Ovary (tissue), 9 donors: ENCODE data around the gene TSPAN3. TPM values are rescaled to one million over a fixed set of nuclear protein-coding genes. Genes with fewer than 3 reads are reported as not detected.

Experiments used
- DNase-seq, 5 donors: peaks; one replicate each; pipeline ENCODE4 v3.0.0-alpha.2; 2019 to 2020
- H3K27ac ChIP-seq, 2 donors: fragments of 200-600 bp; one replicate each; pipeline versions ENCODE4 v1.5.1 to v1.8.0; 2019 to 2022
- H3K27me3 ChIP-seq: fragments of 200-600 bp; one replicate; pipeline ENCODE4 v1.8.0; 2022
- H3K36me3 ChIP-seq: fragments of 200-600 bp; sonication (generic); one replicate; pipeline ENCODE4 v1.5.1; 2019
- H3K4me1 ChIP-seq: one replicate; pipeline ENCODE4 v1.8.1; 2013; ENCODE audit warnings: mild to moderate bottlenecking, moderate library complexity; ENCODE audit not compliant: insufficient read depth
- H3K4me3 ChIP-seq: fragments of 200-600 bp; sonication (generic); one replicate; pipeline ENCODE4 v1.5.1; 2017
- H3K9me3 ChIP-seq, 2 donors: fragments of 200-600 bp in 1 of 2; sonication (generic) in 1 of 2; one replicate each; pipeline versions ENCODE4 v1.5.1 to v1.8.1; 2013 to 2019; ENCODE audit warnings: mild to moderate bottlenecking in 1 of 2, moderate library complexity in 1 of 2
- EP300 ChIP-seq: sonication (generic); formaldehyde crosslinking; IDR thresholded peaks from one replicate; pipeline ENCODE4 v1.6.1; 2017; ENCODE audit warnings: antibody characterized with exemption
- POLR2A ChIP-seq: fragments of 450-650 bp; IDR thresholded peaks from one replicate; pipeline ENCODE4 v1.6.1; 2017; ENCODE audit warnings: antibody characterized with exemption, mild to moderate bottlenecking, moderate library complexity
- WGBS, 3 donors: extraction: QIAGEN DNeasy Blood & Tissue Kit in 1 of 3; methylation state at CpG; one replicate each; pipeline versions ENCODE4 v1.1.5 to v1.1.7; 2013 to 2017; 5-methylcytosine and 5-hydroxymethylcytosine counted together
- intact Hi-C, 4 donors: fragments of 100-400 bp; cut with DNase I; formaldehyde crosslinking; loops; one replicate each; pipeline versions ENCODE4 v1.11.0 to v1.15.1; 2022 to 2023
- polyA plus RNA-seq, 2 donors: library from polyadenylated mRNA; stranded (reverse); fragments of 200-250 nt in 1 of 2; fragments of 350-450 nt in 1 of 2; fragmentation: Illumina TruSeq in 1 of 2; extraction: RNeasy Lipid Tissue Mini Kit (QIAGEN cat#74804) in 1 of 2; gene quantifications; one replicate each; pipeline ENCODE4 v1.2.3, GENCODE V29; 2013 to 2014
- total RNA-seq, 7 donors: library from RNA; depleted of rRNA in 2 of 7; stranded (reverse); fragments of >200 nt in 2 of 7; fragmentation: NEBNext Ultra II Directional in 3 of 7; extraction: Animal tissue kit (Norgen Biotek cat#: 25700) in 3 of 7; gene quantifications; one replicate each; pipeline versions ENCODE4 v1.1.0 to v1.2.4, GENCODE V29; 2016 to 2023
- TF ChIP-seq, protein P1 (sequence below), 3 donors: fragments of 450-650 bp in 2 of 3; fragments of 200-600 bp in 1 of 3; IDR thresholded peaks; one replicate each; pipeline versions ENCODE4 v1.5.1 to v1.8.0; 2016 to 2022; ENCODE audit warnings: antibody characterized with exemption in 3 of 3, mild to moderate bottlenecking in 1 of 3
- donor health status: DM: no; HTN: no; CAD: no; lungs with moderate emphysema.
- donor health status: DM: no; HTN: no; CAD: no.
- donor health status: Bipolar disorder and iron deficiency.
- donor health status: DM: yes; HTN: yes; CAD: no.
- donor health status: DM: no; HTN: no; CAD: no.
- donor health status: DM: yes; HTN: yes; CAD: no.

Gene TSPAN3
- total and polyA plus RNA-seq, 9 donors, result 140 to 266 (median 196) TPM

DNA sequence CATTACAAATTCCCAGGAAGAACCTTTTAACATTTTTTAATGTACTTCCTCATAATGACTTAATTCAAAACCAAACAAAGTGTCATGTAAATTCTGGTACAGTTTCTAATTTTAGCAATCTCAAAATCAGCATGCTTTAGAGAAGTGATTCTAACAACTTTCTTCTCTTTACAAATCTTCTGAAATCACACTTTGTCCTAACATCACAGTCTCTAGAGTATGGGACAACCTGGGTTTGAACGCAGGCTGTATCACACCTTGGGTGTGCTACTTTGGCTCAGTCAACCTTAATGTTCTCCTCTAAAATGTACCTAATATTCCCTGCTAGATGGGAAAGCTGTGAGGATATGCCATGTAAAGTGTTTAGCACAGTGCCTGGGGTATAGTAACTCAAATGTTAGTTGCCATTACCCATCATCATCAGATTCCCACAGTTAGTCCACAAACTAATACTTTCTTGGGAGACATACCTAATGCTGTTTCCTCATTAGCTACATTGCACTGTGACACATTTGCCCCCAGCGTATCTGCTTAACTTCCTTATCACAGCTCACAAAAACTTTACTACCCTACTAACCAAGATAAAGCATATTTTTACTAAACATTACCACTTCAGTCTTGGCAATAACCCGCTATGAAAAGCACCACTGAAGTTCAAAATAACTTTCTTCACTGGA is 3.1 kb downstream of the TSPAN3 start:
- intact Hi-C loops, result no loop called here
- Histone ChIP-seq H3K4me1 (peaks cover 9% of the 10 kb centered on the region), H3K27me3 (no peaks in the 10 kb centered on the region), H3K4me3 (no peak overlapping the region), H3K27ac (no peak overlapping the region), H3K36me3 (no peaks in the 10 kb centered on the region), H3K9me3 (no peaks in the 10 kb centered on the region)
- no peak for DNase-seq
- no peak for TF ChIP-seq POLR2A
- TF ChIP-seq EP300, result no peak
- TF ChIP-seq, protein P1, sequence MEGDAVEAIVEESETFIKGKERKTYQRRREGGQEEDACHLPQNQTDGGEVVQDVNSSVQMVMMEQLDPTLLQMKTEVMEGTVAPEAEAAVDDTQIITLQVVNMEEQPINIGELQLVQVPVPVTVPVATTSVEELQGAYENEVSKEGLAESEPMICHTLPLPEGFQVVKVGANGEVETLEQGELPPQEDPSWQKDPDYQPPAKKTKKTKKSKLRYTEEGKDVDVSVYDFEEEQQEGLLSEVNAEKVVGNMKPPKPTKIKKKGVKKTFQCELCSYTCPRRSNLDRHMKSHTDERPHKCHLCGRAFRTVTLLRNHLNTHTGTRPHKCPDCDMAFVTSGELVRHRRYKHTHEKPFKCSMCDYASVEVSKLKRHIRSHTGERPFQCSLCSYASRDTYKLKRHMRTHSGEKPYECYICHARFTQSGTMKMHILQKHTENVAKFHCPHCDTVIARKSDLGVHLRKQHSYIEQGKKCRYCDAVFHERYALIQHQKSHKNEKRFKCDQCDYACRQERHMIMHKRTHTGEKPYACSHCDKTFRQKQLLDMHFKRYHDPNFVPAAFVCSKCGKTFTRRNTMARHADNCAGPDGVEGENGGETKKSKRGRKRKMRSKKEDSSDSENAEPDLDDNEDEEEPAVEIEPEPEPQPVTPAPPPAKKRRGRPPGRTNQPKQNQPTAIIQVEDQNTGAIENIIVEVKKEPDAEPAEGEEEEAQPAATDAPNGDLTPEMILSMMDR (IDR thresholded peaks at IDR 0.05), result no peak
- WGBS, 3 donors, result 61 to 76% (median 72%) methylated on average over 3 of the region's 3 CpGs

DNA sequence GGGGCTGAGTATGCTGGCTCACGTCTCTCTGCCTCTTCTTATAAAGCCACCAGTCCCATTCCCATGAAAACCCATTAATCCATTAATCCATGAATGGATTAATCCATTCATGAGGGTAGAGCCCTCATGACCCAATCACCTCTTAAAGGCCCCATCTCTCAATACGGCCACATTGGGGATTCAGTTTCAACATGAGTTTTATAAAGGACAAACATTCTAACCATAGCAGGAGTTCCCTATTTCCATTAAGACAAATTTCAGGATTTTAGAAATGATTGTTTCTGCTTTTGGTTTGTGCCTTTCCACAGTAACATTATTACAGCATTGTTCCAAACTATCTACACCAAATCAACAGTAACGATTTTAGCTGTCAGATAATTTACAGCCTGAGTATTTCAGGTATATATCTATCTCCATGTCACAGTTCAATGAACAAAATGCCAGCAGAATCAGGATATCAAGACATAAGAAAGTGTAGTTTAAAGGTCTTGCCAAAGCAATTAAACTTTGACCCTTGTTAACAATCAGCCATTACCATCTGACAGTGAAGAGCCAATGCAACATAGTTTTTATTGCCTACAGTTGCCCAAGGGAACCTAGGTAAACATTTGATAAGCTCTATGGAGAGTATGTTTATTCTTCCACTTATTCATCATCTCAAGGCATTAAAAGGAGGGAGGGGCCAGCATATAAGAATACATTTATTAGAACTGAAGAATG is 3.8 kb downstream of the TSPAN3 start:
- DNase-seq, result no peak
- Histone ChIP-seq H3K27me3 (no peaks in the 10 kb centered on the region), H3K9me3 (no peaks in the 10 kb centered on the region), H3K36me3 (no peaks in the 10 kb centered on the region), H3K4me1 (peaks cover 9% of the 10 kb centered on the region), H3K4me3 (no peak overlapping the region), H3K27ac (no peak overlapping the region)
- 73 to 78% (median 74%) methylated on average over 3 of the region's 3 CpGs for WGBS, 3 donors
- no peak for TF ChIP-seq EP300
- TF ChIP-seq, protein P1 (IDR thresholded peaks at IDR 0.05), result no peak
- TF ChIP-seq POLR2A, result no peak
- intact Hi-C loops, result no loop called here

DNA sequence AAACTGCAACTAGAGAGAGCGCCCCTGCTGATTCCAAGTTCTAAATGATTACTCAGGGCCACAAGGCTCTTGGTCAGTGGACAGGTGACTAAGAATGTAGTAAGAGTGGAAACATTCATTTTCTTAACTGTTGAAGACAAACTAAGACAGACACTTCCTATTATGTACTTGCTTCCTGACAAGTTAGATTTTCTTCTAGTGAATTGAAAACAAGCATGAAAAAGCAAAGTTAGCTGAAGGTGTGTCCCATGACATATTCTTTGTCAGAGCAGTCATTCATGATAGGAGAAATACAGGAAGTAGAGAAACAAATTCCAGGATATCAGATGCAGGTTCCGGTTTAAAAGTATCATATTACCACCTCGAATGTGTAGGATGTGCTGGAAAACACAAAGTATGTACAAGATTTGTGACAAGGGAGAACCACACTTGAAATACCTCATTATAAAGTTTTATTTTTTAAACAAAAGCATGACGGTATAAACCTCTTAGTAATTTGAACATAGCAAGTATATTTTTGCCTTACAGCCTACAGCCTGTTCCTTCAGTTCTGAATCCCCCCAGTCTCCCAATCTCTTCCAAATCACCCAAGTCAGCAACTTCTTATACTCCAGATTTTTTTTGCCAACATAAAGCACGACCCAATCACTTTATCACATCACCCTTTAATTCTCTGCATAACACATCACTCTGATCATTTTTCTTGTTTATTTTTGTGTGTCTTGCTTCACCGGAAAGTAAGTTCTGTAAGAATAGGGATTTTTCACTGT is 6.2 kb downstream of the TSPAN3 start:
- no peak overlapping the region for H3K4me3 ChIP-seq
- intact Hi-C loops, result no loop called here
- no peaks in the 10 kb centered on the region for H3K9me3 ChIP-seq
- H3K4me1 ChIP-seq, result peaks cover 12% of the 10 kb centered on the region
- TF ChIP-seq EP300 (no peak), POLR2A (no peak)
- TF ChIP-seq, protein P1 (IDR thresholded peaks at IDR 0.05), result no peak
- H3K36me3 ChIP-seq, result no peaks in the 10 kb centered on the region
- no peaks in the 10 kb centered on the region for H3K27me3 ChIP-seq
- H3K27ac ChIP-seq, result no peak overlapping the region
- WGBS, 3 donors, result 62 to 69% (median 68%) methylated on average over 6 of the region's 6 CpGs
- DNase-seq, result no peak

DNA sequence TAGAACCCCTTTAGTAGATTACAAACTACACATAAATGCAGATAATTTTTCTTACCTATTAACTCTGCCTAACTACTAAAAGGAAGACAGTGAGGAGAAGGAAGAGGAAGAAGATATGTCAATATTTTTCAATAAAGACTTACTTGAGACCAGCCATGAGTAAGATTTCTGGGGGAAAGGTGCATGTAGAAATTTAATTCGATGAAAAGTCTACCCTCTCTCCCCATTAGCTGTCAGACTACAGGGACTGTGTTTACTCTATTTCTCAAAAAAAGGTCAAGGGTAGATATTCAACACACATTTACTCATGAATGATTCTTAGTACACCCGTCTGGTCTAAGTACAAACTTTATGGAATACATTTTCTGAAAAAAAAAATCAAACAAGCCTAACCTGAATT is 6.8 kb downstream of the TSPAN3 start:
- intact Hi-C loops, result no loop called here
- no peak overlapping the region for H3K27ac ChIP-seq
- no peak overlapping the region for H3K4me3 ChIP-seq
- no peak for DNase-seq
- no peaks in the 10 kb centered on the region for H3K9me3 ChIP-seq
- 64 to 78% (median 73%) methylated on average over 2 of the region's 2 CpGs for WGBS, 3 donors
- H3K27me3 ChIP-seq, result no peaks in the 10 kb centered on the region
- no peak for TF ChIP-seq POLR2A
- TF ChIP-seq, protein P1 (IDR thresholded peaks at IDR 0.05), result no peak
- no peak for TF ChIP-seq EP300
- no peaks in the 10 kb centered on the region for H3K36me3 ChIP-seq
- peaks cover 10% of the 10 kb centered on the region for H3K4me1 ChIP-seq
